ENCODE results near the gene OR8D2.

DNA sequence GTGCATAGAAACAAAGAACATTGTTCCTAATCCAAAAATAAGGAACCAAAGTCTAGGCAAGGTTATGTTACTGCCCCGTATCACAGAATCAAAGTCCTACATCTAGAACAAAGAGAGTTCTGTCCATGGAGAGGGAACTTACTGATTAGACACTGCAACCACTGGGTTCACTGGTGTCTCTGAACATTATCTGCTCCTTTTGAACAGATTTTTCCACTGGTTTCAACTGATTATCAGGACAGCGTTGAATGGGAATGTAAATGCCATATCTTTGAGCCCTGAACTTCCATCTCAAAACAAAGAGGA lies 20.1 kb upstream of the OR8D2 start:
- TF ChIP-seq, protein P1, sequence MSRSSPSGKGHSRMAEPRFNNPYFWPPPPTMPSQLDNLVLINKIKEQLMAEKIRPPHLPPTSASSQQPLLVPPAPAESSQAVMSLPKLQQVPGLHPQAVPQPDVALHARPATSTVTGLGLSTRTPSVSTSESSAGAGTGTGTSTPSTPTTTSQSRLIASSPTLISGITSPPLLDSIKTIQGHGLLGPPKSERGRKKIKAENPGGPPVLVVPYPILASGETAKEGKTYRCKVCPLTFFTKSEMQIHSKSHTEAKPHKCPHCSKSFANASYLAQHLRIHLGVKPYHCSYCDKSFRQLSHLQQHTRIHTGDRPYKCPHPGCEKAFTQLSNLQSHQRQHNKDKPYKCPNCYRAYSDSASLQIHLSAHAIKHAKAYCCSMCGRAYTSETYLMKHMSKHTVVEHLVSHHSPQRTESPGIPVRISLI (CRISPR knock-in tag; IDR thresholded peaks at IDR 0.05; ENCODE audit: borderline replicate concordance), result no peak
- TF ChIP-seq ZNF263 (CRISPR knock-in tag; IDR thresholded peaks at IDR 0.05) (no peak), CTCF (CRISPR knock-in tag; IDR thresholded peaks at IDR 0.05) (no peak), KLF12 (CRISPR knock-in tag; IDR thresholded peaks at IDR 0.05; ENCODE audit: borderline replicate concordance) (no peak), SYNCRIP (IDR thresholded peaks at IDR 0.05; ENCODE audit: insufficient read depth, low read depth, low read length) (no peak), EZH2 (conservative IDR thresholded peaks at IDR 0.05; ENCODE audit: low read depth, low read length) (no peak), NBN (conservative IDR thresholded peaks at IDR 0.05) (no peak)
- TF ChIP-seq, protein P2, sequence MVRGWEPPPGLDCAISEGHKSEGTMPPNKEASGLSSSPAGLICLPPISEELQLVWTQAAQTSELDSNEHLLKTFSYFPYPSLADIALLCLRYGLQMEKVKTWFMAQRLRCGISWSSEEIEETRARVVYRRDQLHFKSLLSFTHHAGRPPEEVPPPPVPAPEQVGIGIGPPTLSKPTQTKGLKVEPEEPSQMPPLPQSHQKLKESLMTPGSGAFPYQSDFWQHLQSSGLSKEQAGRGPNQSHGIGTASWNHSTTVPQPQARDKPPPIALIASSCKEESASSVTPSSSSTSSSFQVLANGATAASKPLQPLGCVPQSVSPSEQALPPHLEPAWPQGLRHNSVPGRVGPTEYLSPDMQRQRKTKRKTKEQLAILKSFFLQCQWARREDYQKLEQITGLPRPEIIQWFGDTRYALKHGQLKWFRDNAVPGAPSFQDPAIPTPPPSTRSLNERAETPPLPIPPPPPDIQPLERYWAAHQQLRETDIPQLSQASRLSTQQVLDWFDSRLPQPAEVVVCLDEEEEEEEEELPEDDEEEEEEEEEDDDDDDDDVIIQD (CRISPR knock-in tag; IDR thresholded peaks at IDR 0.05; ENCODE audit: low read depth), result no peak
